Measurements from ENCODE around the gene GREB1.

The GREB1 gene

DNA sequence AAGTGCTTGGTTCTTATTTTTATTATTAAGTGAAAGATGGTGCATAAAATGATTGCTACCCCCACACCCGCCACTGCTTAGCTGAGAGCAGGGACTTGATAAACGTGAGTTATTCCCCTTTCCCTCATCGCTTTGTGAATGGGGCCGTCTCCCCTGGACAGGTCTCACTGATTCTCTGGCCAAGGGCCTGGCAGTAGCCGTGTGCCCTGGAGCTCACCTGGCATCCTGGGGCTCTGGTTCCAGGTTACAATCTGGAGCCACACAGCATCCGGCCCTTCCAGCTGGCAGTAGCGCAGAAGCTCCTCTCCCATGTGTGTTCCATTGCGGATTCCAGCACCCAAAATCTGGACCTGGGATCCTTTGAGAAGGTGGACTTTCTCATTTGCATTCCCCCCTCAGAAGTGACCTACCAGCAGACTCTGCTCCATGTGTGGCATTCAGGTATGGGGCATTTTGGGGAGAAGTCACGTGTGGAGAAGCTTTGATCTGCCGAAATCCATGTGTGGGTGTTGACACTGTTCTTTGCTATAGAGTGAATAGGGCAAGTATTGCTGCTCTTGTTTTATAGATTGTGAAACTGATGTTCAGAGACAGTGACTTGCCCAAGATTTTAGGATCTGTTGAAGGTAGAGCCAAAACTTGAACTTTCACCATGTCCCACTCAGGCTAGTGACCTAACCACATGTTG lies 63.8 kb downstream of the GREB1 start:
- DNase-seq (ENCODE audit: low read depth in 2 of 3, low spot score in 2 of 3): no peak

DNA sequence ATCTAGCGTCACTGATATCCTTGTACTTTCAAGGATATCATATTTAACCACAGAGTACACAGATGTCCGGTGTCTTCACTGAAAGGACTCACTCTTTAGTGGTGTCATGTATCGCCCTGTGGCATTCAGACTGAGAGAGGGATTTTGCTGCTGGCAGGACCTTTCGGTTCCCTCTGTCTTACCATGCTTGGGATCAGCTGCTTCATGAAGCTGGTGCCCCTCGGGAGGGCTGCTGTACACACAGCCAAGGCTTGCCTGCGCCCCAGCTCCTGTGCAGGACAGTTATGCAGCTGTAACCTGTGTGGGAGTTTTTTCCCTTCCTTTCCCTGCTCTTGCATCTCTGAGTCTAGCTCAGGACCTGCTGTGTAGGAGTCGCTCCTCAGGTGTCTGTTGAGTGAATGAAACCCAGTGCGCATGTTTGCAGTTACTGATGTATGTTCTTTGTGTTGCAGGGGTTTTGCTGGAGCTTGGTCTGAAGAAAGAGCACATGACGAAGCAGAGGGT lies 64.4 kb downstream of the GREB1 start:
- no peak for DNase-seq (ENCODE audit: low read depth in 2 of 3, low spot score in 2 of 3)

DNA sequence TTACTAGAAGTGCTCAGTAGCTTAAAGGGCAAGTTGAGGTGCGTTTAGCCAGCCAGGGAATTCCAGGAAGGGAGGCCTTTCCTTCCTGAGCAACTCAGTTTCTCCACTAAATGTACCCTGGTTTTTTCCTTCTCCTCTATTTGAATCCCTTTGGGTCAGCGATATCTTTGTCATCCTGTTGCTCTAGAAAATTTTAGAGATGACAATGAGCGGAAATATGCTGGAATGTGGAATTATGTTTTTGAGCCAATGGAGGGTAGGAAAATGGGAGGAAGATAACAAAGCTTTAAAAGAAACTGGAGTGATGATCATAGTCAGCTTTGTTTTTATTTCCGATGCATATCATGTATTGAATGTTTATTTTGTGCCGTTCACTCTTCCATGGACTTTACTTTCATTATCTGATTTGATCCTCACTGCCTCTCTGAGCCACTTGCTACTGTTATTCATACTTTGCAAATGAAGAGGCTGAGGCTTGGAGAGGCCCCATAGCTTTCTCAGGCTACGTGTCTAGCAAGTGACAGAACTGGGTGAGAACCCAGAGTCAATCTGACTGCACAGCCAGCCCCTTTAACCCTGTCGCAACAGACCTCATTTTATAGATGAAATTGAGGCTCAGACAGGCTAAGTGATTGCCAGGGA lies 68.8 kb downstream of the GREB1 start:
- no peak for DNase-seq (ENCODE audit: low read depth in 2 of 3, low spot score in 2 of 3)

- DNase-seq (ENCODE audit: low read depth in 2 of 3, low spot score in 2 of 3): no peak
Measured at GRCh38 chr2:11610624-11611242, 76.9 kb downstream of the GREB1 start.

- no peak for DNase-seq (ENCODE audit: low read depth in 2 of 3, low spot score in 2 of 3)
Measured at GRCh38 chr2:11611251-11611650, 77.4 kb downstream of the GREB1 start.

DNA sequence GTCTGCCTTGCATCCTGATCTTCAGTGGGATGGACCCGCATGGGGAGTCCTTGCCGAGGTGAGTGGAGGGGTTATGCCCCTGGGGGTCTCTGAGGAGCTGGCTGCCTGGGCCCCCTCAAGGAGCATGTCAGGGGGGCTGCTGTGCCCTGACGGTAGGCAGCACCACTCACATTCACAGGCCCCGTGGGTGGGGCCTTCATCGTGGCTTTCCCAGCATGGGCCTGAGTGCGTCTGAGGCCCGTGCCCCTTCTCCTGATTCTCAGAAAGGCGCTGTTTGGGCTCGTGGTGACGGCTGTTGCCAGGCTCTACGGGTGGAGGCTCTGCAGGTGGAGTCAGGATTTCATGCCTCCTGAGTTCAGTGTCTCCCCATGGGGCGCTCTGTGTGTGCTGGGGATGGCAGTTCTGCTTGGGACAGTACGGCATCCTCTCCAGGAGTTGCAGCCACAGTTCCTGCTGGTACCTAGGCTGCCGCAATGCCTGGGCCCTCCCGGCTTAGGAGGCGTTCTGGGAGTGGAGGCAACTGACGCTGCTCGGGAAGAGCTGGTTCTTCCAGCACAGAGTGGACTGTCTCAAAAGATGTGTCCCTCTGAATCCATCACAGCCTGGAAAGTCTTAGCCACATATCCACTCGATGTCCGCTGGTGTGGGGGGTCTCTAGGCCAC lies 78.8 kb downstream of the GREB1 start:
- no peak for DNase-seq (ENCODE audit: low read depth in 2 of 3, low spot score in 2 of 3)

GRCh38 chr2:11613297-11613696 lies 79.5 kb downstream of the GREB1 start:
- DNase-seq (ENCODE audit: low read depth in 2 of 3, low spot score in 2 of 3): no peak

DNA sequence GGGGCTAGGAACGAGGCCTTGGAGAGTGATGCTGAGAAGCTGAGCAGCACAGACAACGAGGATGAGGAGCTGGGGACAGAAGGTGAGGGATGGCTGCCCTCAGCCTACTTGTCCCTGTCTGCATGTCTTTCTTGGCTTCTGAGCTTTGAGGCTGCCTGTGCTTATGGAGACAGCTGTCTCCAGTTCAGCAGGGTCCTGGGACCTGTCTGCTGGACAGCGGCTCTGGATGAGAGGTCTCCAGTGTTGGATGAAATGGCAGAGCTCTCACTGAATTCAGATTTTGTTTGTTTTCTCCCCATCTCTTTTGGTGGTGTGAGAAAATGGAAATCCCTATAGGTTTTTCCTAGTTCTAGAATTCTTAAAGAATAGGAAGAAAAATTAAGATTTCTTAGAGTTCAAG lies 81.4 kb downstream of the GREB1 start:
- no peak for DNase-seq (ENCODE audit: low read depth in 2 of 3, low spot score in 2 of 3)

DNA sequence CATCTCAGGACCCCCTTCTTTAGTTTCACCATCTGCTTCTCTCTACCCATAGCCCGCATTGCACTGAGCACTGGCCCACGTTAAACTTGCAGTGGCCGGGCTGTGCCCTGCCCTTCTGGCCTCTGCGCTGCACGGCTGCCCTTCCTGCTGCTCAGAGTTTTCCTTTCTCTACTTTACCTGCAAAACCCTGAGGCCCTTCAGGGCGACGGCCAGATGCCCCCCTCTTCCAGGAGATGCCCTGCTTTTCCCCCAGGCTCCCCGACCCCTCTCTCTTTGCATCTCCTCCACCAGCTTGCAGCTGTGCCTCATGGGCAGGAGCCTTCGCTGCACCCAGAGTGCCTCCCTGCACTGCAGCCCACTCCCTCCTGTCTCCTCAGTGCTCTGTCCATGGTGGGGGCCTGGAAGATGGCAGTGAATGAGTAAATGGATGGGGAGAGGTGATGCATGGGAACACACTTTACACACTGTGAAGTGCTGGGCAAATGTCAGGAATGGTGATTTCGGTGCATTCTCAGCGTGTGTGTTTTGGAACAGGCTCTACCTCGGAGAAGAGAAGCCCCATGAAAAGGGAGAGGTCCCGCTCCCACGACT lies 82.3 kb downstream of the GREB1 start:
- DNase-seq (ENCODE audit: low read depth in 2 of 3, low spot score in 2 of 3): no peak

GRCh38 chr2:11616851-11617415 lies 83.1 kb downstream of the GREB1 start:
- no peak for DNase-seq (ENCODE audit: low read depth in 2 of 3, low spot score in 2 of 3)

DNA sequence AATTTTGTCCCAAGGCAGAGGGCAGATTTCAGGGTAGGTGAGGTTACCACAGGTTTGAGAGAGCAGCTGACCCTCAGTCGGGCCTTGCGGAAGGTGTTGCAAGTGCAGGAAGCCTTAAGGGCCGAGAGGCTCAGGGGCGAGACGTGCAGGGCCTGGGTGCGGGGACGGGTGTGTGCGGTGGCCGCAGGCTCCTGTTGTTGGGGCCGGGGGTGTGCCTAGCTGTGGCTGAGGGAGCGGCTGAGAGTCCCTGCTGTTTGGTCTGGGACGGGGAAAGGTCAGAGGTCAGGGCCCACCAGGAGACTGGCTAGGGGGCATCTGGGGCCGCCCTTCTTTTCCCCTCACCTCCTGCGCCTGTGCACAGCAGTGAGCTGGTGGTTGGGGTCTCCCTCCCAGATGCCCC lies 83.7 kb downstream of the GREB1 start:
- no peak for DNase-seq (ENCODE audit: low read depth in 2 of 3, low spot score in 2 of 3)

- DNase-seq (ENCODE audit: low read depth in 2 of 3, low spot score in 2 of 3): no peak
Measured at GRCh38 chr2:11617984-11618707, 84.3 kb downstream of the GREB1 start.

- DNase-seq (ENCODE audit: low read depth in 2 of 3, low spot score in 2 of 3): no peak
Measured at GRCh38 chr2:11618708-11619062, 84.8 kb downstream of the GREB1 start.

DNA sequence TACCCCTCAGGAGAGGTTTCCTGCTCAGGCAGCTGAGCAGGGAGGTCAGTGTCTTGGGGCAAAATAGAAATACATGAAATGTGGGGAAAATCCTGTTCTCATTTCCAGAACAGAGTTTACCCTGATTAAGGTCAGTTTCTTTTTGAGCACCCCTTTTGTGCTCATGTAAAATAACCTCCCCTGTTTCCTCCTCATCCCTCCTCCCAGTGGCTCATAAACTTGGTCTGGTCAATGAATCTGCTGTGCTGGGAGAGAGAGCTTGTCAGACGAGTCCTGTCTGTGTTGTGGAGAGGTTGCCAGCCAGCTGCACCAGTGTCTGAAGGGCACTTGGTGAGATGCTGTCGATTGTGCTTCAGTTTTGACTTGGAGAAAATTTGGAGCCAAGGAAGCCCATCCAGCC lies 87.6 kb downstream of the GREB1 start:
- no peak for DNase-seq (ENCODE audit: low read depth in 2 of 3, low spot score in 2 of 3)

- DNase-seq (ENCODE audit: low read depth in 2 of 3, low spot score in 2 of 3): no peak
Measured at GRCh38 chr2:11622611-11623010, 88.8 kb downstream of the GREB1 start.

- no peak for DNase-seq (ENCODE audit: low read depth in 2 of 3, low spot score in 2 of 3)
Measured at GRCh38 chr2:11624893-11625292, 91.0 kb downstream of the GREB1 start.

DNA sequence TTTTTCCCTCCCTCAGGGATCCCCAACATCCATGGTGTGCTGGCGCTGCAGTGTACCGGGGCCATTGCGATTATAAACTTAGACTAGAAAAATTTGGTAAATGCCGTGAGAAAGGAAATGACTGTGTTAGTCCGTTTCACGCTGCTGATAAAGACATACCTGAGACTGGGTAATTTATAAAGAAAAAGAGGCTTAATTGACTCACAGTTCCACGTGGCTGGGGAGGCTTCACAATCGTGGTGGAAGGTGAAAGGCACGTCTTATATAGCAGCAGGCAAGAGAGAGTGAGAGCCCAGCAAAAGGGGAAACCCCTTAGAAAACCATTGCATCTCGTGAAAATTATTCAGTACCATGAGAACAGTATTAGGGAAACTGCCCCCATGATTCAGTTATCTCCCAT lies 91.8 kb downstream of the GREB1 start:
- DNase-seq (ENCODE audit: low read depth in 2 of 3, low spot score in 2 of 3): no peak

GRCh38 chr2:11628675-11629074 lies 94.8 kb downstream of the GREB1 start:
- no peak for DNase-seq (ENCODE audit: low read depth in 2 of 3, low spot score in 2 of 3)

DNA sequence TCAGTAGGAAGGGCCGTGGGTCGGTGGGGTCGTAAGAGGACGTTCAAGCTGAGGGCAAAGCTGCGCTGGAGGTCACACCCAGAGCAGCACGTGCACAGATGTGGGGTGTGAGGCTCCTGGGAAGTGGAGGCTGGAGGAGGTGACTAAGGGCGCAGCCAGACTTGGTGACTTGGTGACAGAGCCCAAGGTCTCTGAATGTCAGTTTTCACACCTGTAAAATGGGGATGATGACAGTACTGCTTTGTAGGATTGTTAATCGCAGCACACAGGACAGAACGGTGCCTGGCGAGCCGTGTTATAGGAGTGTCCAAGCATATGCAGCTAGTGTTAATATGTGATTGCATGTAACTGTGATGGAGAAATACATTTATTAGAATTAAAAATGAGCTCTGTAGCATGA lies 95.4 kb downstream of the GREB1 start:
- DNase-seq (ENCODE audit: low read depth in 2 of 3, low spot score in 2 of 3): no peak

- no peak for DNase-seq (ENCODE audit: low read depth in 2 of 3, low spot score in 2 of 3)
Measured at GRCh38 chr2:11629851-11630250, 96.0 kb downstream of the GREB1 start.

DNA sequence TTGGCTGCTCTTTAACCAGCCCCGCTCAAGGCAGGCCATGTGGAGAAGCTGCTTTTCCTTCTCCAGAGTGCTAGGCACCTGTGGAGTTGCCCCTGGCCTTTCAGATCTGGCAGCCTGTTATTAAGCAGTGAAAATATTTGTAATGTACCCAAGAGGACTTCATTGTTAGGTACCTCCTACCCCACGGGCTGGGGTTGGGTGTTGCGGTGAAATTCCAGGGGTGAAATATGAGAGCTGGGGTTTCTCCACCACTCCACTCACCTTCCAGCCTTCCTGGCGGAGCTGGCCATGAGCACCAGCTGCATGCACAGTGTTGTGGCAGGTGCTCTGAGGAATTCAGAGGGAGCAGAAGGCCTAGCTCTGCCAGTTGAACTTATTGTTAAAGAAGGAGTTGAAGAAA lies 97.0 kb downstream of the GREB1 start:
- DNase-seq (ENCODE audit: low read depth in 2 of 3, low spot score in 2 of 3): no peak

All from activated CD8-positive, alpha-beta memory T cell treated with anti-CD3 and anti-CD28 coated beads for 48 hours (primary cell).